Natural killer cell (primary cell): ENCODE measurements around the gene SP2. TPM values are rescaled to one million over a fixed set of nuclear protein-coding genes. Genes with fewer than 3 reads are reported as not detected.

Source experiments
- ATAC-seq, 3 donors: fragments of 150-1000 bp in 2 of 3; fragments of 200-7000 bp in 1 of 3; cut with Tn5 transposase; 1 replicate in 1 of 3; 2 replicates in 2 of 3; pipeline ENCODE4 v1.10.0; 2021; ENCODE audit warnings: mild to moderate bottlenecking in 2 of 3, moderate library complexity in 2 of 3
- DNase-seq, 2 donors: peaks; one replicate each; pipeline versions ENCODE4 v3.0.0 to v3.0.0-alpha.2; 2013 to 2021; ENCODE audit warnings: mixed read lengths in 1 of 2
- H3K27ac ChIP-seq: one replicate; pipeline ENCODE4 v1.5.1; 2013; ENCODE audit warnings: mild to moderate bottlenecking, low read length
- H3K27me3 ChIP-seq: one replicate; pipeline ENCODE4 v1.6.1; 2013; ENCODE audit warnings: low read length; ENCODE audit not compliant: control insufficient read depth, insufficient read depth
- H3K36me3 ChIP-seq: one replicate; pipeline ENCODE4 v1.6.1; 2013; ENCODE audit warnings: low read length; ENCODE audit not compliant: control insufficient read depth, insufficient read depth
- H3K4me1 ChIP-seq: one replicate; pipeline ENCODE4 v1.6.1; 2013; ENCODE audit warnings: low read length; ENCODE audit not compliant: control insufficient read depth, insufficient read depth
- H3K4me3 ChIP-seq: one replicate; pipeline ENCODE4 v1.5.1; 2013; ENCODE audit warnings: low read length
- H3K9me3 ChIP-seq: one replicate; pipeline ENCODE4 v1.6.1; 2013; ENCODE audit warnings: low read length; ENCODE audit not compliant: control insufficient read depth, insufficient read depth
- H3K27ac Mint-ChIP-seq, 2 donors: one replicate each; pipeline ENCODE4 v1.8.0; 2022; ENCODE audit warnings: mild to moderate bottlenecking in 2 of 2, mixed read lengths in 2 of 2, moderate library complexity in 1 of 2
- H3K27me3 Mint-ChIP-seq, 2 donors: one replicate each; pipeline ENCODE4 v1.8.0; 2022; ENCODE audit warnings: low read depth in 2 of 2, mixed read lengths in 2 of 2
- H3K36me3 Mint-ChIP-seq: one replicate; pipeline ENCODE4 v1.8.0; 2022; ENCODE audit warnings: mixed read lengths
- H3K4me1 Mint-ChIP-seq, 2 donors: one replicate each; pipeline ENCODE4 v1.8.0; 2022; ENCODE audit warnings: mixed read lengths in 2 of 2
- H3K4me3 Mint-ChIP-seq: one replicate; pipeline ENCODE4 v1.8.0; 2022; ENCODE audit warnings: mild to moderate bottlenecking, moderate library complexity, mixed read lengths
- H3K9me3 Mint-ChIP-seq, 2 donors: one replicate each; pipeline ENCODE4 v1.8.0; 2022; ENCODE audit warnings: mixed read lengths in 2 of 2
- WGBS: methylation state at CpG from one replicate; pipeline ENCODE4 v1.1.7; 2013; ENCODE audit warnings: missing lambda C conversion rate; ENCODE audit not compliant: insufficient coverage; 5-methylcytosine and 5-hydroxymethylcytosine counted together
- intact Hi-C: fragments of 100-400 bp; cut with micrococcal nuclease; formaldehyde crosslinking; loops from one replicate; pipeline ENCODE4 v1.14.2; 2022
- total RNA-seq, 4 donors: library from RNA; stranded (reverse); fragments of 120-200 nt in 1 of 4; gene quantifications; one replicate each; pipeline versions ENCODE4 v1.2.3 to v1.2.4, GENCODE V29; 2013 to 2022
- TF ChIP-seq, protein P1 (sequence below): fragments of 200-600 bp; IDR thresholded peaks from one replicate; pipeline ENCODE4 v1.8.0; 2022; ENCODE audit warnings: antibody characterized with exemption

SP2 gene
- total RNA-seq, 3 donors from 2014 or later (not counting 1 experiment from before 2014, with no cell fraction given): 29.4 to 44.1 (median 33.1) TPM

DNA sequence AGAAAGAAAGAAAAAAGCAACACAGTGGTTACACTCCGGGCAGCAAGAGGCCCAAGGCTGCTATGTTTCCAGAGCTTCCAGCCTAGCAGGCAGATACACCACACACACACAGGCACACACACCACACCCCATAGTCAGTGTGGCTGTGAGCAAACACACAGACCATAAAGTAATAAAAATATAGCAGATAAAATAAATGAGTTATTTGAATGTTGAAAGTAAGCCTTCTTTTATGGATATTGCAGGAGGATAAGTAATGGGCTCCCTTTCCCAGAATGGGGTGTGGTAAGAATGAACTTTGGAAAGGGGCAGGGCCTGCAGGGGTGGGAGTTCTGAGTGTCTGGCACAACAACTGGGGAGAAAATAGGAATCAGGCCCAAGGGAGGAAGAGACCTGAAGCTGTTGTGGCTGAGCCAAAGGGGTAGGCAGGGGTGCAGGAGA is 70.1 kb downstream of the SP2 start:
- intact Hi-C loops: no loop called here
- Mint-ChIP-seq H3K27ac (no peak overlapping the region), H3K27me3 (peaks cover 0 to 4% of the 10 kb centered on the region in 2 donors), H3K9me3 (no peaks in the 10 kb centered on the region), H3K4me3 (no peak overlapping the region), H3K4me1 (peaks cover 7 to 16% of the 10 kb centered on the region in 2 donors), H3K36me3 (no peaks in the 10 kb centered on the region)
- TF ChIP-seq, protein P1, sequence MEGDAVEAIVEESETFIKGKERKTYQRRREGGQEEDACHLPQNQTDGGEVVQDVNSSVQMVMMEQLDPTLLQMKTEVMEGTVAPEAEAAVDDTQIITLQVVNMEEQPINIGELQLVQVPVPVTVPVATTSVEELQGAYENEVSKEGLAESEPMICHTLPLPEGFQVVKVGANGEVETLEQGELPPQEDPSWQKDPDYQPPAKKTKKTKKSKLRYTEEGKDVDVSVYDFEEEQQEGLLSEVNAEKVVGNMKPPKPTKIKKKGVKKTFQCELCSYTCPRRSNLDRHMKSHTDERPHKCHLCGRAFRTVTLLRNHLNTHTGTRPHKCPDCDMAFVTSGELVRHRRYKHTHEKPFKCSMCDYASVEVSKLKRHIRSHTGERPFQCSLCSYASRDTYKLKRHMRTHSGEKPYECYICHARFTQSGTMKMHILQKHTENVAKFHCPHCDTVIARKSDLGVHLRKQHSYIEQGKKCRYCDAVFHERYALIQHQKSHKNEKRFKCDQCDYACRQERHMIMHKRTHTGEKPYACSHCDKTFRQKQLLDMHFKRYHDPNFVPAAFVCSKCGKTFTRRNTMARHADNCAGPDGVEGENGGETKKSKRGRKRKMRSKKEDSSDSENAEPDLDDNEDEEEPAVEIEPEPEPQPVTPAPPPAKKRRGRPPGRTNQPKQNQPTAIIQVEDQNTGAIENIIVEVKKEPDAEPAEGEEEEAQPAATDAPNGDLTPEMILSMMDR: no peak
- no CpG with 5 or more reads among the region's 1 CpG for WGBS
- H3K4me3 ChIP-seq: no peak overlapping the region
- no peaks in the 10 kb centered on the region for H3K27me3 ChIP-seq
- no peak overlapping the region for H3K27ac ChIP-seq
- no peaks in the 10 kb centered on the region for H3K9me3 ChIP-seq
- no peaks in the 10 kb centered on the region for H3K36me3 ChIP-seq
- DNase-seq (no peak), ATAC-seq (no peak)
- H3K4me1 ChIP-seq: peaks cover 8% of the 10 kb centered on the region

DNA sequence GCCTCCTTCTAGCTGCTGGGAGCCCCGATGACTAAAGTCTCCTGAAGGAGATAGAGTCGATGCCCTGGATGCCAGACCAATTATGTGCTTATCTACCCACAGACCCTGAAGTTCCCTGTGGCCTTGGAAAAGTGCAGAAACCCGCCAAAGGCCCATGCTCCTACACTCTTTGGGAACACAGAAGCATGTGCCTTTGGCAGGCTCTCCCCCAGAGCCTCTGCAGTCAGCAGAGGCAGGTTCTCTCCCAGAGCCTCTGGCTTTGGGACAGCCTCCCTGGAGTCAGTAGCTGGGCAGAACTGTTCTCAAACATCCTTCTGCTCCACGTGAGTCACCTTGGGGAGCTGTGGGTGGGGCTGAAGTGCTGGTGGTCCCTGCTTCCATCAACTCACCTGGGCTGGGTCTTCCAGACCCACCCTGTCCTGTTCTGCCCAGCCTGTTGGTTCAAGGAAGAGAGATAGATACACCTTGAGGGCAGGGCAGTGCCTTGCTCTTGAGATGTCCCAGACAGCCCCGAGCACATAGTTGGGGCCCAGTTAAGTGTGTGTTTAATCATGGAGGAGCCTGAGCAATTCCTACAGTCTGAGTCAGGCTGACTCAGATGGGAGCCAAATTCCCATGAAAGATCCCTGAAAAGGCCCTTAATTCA is 71.7 kb downstream of the SP2 start:
- H3K27ac Mint-ChIP-seq: no peak overlapping the region
- peaks cover 7 to 24% of the 10 kb centered on the region in 2 donors for H3K4me1 Mint-ChIP-seq
- intact Hi-C loops: no loop called here
- TF ChIP-seq, protein P1: no peak
- Histone ChIP-seq H3K27me3 (no peaks in the 10 kb centered on the region), H3K9me3 (no peaks in the 10 kb centered on the region), H3K4me1 (peaks cover 15% of the 10 kb centered on the region), H3K4me3 (no peak overlapping the region), H3K36me3 (no peaks in the 10 kb centered on the region), H3K27ac (no peak overlapping the region)
- no peak for DNase-seq
- no peaks in the 10 kb centered on the region for H3K9me3 Mint-ChIP-seq
- WGBS: 80% methylated on average over 4 of the region's 5 CpGs
- H3K27me3 Mint-ChIP-seq: peaks cover 0 to 4% of the 10 kb centered on the region in 2 donors
- H3K36me3 Mint-ChIP-seq: no peaks in the 10 kb centered on the region
- no peak for ATAC-seq
- H3K4me3 Mint-ChIP-seq: no peak overlapping the region

DNA sequence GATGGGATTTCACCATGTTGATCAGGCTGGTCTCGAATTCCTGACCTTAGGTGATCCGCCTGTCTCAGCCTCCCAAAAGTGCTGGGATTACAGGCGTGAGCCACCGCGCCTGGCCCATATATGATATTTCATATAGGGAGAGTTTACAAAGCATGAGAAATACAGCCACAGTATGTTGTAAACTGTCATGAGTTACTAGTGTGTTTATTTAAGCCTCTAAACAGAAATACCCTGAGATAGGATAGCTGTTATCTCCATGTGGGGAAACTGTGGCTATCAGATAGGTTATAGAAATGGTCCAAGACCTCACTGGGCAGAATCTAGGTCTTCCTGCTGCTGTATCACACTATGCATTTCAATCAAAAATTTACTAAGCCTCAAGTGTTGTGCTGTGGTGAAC is 72.8 kb downstream of the SP2 start:
- intact Hi-C loops: no loop called here
- Histone ChIP-seq H3K27me3 (no peaks in the 10 kb centered on the region), H3K36me3 (peaks cover 1% of the 10 kb centered on the region), H3K4me1 (peaks cover 15% of the 10 kb centered on the region), H3K9me3 (no peaks in the 10 kb centered on the region), H3K27ac (no peak overlapping the region), H3K4me3 (no peak overlapping the region)
- peaks cover 14 to 24% of the 10 kb centered on the region in 2 donors for H3K4me1 Mint-ChIP-seq
- ATAC-seq (no peak), DNase-seq (no peak)
- H3K27ac Mint-ChIP-seq: no peak overlapping the region
- 92% methylated on average over 5 of the region's 5 CpGs for WGBS
- H3K9me3 Mint-ChIP-seq: no peaks in the 10 kb centered on the region
- H3K36me3 Mint-ChIP-seq: peaks cover 2% of the 10 kb centered on the region
- TF ChIP-seq, protein P1: no peak
- peaks cover 0 to 4% of the 10 kb centered on the region in 2 donors for H3K27me3 Mint-ChIP-seq
- no peak overlapping the region for H3K4me3 Mint-ChIP-seq
